WTC11 (cell line): Measurements from ENCODE around the gene ATP5IF1.

Experiments used
- NR2C2 ChIP-seq: sonication (generic); formaldehyde crosslinking; IDR thresholded peaks from 2 replicates; pipeline ENCODE4 v1.8.0; 2022; ENCODE audit warnings: mild to moderate bottlenecking, missing genetic modification reagents
- SP1 ChIP-seq: sonication (generic); formaldehyde crosslinking; conservative IDR thresholded peaks from 2 replicates; pipeline ENCODE4 v1.8.1; 2022; ENCODE audit warnings: missing genetic modification reagents
- TF ChIP-seq, protein P1 (sequence below): fragments of 200-600 bp; IDR thresholded peaks from 2 replicates; pipeline ENCODE4 v1.8.0; 2022; ENCODE audit warnings: antibody characterized with exemption
- TF ChIP-seq, protein P2 (sequence below): sonication (generic); formaldehyde crosslinking; IDR thresholded peaks from 2 replicates; pipeline ENCODE4 v1.8.1; 2022; ENCODE audit warnings: missing genetic modification reagents, borderline replicate concordance
- TF ChIP-seq, protein P3 (sequence below): sonication (generic); formaldehyde crosslinking; IDR thresholded peaks from 2 replicates; pipeline ENCODE4 v1.8.1; 2023; ENCODE audit warnings: mild to moderate bottlenecking, missing genetic modification reagents
- TF ChIP-seq, protein P4 (sequence below): sonication (generic); formaldehyde crosslinking; IDR thresholded peaks from 2 replicates; pipeline ENCODE4 v1.8.0; 2023; ENCODE audit warnings: missing genetic modification reagents
- TF ChIP-seq, protein P5 (sequence below): sonication (generic); formaldehyde crosslinking; IDR thresholded peaks from 2 replicates; pipeline ENCODE4 v1.8.1; 2022; ENCODE audit warnings: low read depth, mild to moderate bottlenecking, moderate library complexity, missing genetic modification reagents, borderline replicate concordance
- TF ChIP-seq, protein P6 (sequence below): sonication (generic); formaldehyde crosslinking; IDR thresholded peaks from 2 replicates; pipeline ENCODE4 v1.8.1; 2023; ENCODE audit warnings: mild to moderate bottlenecking, missing genetic modification reagents, borderline replicate concordance
- TF ChIP-seq, protein P7 (sequence below): sonication (generic); formaldehyde crosslinking; IDR thresholded peaks from 2 replicates; pipeline ENCODE4 v1.8.0; 2022; ENCODE audit warnings: mild to moderate bottlenecking, missing genetic modification reagents
- TF ChIP-seq, protein P8 (sequence below): sonication (generic); formaldehyde crosslinking; IDR thresholded peaks from 2 replicates; pipeline ENCODE4 v1.8.1; 2023; ENCODE audit warnings: mild to moderate bottlenecking, missing genetic modification reagents, moderate library complexity

DNA sequence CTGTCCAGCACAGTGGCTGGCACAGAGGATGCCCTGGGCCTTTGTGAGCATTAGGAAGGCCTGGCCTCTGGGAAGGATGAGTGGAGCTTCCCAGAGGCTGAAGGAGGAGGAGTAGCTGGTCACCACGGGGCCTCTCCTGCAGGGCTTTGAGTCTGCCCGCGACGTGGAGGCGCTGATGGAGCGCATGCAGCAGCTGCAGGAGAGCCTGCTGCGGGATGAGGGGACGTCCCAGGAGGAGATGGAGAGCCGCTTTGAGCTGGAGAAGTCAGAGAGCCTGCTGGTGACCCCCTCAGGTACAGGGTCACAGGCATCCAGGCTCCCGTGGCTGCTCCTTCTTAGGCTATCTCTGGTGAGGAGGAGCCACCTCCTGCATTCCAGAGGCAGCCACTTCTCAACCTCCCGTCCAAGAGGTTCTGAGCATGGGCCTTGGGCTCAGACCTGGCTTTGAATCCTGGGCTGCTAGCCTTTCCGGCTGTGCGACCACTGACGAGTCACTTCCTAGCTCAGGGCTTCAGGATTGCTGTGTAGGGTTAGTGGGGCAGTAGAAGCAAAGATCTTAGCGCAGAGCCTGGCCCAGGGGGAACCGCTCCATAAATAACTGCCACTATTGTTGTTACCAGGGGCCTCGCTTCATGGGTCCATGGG is 37.4 kb downstream of the ATP5IF1 start:
- TF ChIP-seq, protein P1, sequence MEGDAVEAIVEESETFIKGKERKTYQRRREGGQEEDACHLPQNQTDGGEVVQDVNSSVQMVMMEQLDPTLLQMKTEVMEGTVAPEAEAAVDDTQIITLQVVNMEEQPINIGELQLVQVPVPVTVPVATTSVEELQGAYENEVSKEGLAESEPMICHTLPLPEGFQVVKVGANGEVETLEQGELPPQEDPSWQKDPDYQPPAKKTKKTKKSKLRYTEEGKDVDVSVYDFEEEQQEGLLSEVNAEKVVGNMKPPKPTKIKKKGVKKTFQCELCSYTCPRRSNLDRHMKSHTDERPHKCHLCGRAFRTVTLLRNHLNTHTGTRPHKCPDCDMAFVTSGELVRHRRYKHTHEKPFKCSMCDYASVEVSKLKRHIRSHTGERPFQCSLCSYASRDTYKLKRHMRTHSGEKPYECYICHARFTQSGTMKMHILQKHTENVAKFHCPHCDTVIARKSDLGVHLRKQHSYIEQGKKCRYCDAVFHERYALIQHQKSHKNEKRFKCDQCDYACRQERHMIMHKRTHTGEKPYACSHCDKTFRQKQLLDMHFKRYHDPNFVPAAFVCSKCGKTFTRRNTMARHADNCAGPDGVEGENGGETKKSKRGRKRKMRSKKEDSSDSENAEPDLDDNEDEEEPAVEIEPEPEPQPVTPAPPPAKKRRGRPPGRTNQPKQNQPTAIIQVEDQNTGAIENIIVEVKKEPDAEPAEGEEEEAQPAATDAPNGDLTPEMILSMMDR = no peak
- TF ChIP-seq, protein P2, sequence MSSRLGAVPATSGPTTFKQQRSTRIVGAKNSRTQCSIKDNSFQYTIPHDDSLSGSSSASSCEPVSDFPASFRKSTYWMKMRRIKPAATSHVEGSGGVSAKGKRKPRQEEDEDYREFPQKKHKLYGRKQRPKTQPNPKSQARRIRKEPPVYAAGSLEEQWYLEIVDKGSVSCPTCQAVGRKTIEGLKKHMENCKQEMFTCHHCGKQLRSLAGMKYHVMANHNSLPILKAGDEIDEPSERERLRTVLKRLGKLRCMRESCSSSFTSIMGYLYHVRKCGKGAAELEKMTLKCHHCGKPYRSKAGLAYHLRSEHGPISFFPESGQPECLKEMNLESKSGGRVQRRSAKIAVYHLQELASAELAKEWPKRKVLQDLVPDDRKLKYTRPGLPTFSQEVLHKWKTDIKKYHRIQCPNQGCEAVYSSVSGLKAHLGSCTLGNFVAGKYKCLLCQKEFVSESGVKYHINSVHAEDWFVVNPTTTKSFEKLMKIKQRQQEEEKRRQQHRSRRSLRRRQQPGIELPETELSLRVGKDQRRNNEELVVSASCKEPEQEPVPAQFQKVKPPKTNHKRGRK = no peak
- TF ChIP-seq, protein P3, sequence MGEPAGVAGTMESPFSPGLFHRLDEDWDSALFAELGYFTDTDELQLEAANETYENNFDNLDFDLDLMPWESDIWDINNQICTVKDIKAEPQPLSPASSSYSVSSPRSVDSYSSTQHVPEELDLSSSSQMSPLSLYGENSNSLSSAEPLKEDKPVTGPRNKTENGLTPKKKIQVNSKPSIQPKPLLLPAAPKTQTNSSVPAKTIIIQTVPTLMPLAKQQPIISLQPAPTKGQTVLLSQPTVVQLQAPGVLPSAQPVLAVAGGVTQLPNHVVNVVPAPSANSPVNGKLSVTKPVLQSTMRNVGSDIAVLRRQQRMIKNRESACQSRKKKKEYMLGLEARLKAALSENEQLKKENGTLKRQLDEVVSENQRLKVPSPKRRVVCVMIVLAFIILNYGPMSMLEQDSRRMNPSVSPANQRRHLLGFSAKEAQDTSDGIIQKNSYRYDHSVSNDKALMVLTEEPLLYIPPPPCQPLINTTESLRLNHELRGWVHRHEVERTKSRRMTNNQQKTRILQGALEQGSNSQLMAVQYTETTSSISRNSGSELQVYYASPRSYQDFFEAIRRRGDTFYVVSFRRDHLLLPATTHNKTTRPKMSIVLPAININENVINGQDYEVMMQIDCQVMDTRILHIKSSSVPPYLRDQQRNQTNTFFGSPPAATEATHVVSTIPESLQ (CRISPR knock-in tag) = no peak
- TF ChIP-seq, protein P4, sequence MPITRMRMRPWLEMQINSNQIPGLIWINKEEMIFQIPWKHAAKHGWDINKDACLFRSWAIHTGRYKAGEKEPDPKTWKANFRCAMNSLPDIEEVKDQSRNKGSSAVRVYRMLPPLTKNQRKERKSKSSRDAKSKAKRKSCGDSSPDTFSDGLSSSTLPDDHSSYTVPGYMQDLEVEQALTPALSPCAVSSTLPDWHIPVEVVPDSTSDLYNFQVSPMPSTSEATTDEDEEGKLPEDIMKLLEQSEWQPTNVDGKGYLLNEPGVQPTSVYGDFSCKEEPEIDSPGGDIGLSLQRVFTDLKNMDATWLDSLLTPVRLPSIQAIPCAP (CRISPR knock-in tag) = no peak
- TF ChIP-seq, protein P5, sequence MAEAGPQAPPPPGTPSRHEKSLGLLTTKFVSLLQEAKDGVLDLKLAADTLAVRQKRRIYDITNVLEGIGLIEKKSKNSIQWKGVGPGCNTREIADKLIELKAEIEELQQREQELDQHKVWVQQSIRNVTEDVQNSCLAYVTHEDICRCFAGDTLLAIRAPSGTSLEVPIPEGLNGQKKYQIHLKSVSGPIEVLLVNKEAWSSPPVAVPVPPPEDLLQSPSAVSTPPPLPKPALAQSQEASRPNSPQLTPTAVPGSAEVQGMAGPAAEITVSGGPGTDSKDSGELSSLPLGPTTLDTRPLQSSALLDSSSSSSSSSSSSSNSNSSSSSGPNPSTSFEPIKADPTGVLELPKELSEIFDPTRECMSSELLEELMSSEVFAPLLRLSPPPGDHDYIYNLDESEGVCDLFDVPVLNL (CRISPR knock-in tag) = no peak
- TF ChIP-seq NR2C2 (CRISPR knock-in tag) (no peak), SP1 (CRISPR knock-in tag) (no peak)
- TF ChIP-seq, protein P6, sequence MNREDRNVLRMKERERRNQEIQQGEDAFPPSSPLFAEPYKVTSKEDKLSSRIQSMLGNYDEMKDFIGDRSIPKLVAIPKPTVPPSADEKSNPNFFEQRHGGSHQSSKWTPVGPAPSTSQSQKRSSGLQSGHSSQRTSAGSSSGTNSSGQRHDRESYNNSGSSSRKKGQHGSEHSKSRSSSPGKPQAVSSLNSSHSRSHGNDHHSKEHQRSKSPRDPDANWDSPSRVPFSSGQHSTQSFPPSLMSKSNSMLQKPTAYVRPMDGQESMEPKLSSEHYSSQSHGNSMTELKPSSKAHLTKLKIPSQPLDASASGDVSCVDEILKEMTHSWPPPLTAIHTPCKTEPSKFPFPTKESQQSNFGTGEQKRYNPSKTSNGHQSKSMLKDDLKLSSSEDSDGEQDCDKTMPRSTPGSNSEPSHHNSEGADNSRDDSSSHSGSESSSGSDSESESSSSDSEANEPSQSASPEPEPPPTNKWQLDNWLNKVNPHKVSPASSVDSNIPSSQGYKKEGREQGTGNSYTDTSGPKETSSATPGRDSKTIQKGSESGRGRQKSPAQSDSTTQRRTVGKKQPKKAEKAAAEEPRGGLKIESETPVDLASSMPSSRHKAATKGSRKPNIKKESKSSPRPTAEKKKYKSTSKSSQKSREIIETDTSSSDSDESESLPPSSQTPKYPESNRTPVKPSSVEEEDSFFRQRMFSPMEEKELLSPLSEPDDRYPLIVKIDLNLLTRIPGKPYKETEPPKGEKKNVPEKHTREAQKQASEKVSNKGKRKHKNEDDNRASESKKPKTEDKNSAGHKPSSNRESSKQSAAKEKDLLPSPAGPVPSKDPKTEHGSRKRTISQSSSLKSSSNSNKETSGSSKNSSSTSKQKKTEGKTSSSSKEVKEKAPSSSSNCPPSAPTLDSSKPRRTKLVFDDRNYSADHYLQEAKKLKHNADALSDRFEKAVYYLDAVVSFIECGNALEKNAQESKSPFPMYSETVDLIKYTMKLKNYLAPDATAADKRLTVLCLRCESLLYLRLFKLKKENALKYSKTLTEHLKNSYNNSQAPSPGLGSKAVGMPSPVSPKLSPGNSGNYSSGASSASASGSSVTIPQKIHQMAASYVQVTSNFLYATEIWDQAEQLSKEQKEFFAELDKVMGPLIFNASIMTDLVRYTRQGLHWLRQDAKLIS = no peak
- TF ChIP-seq, protein P7, sequence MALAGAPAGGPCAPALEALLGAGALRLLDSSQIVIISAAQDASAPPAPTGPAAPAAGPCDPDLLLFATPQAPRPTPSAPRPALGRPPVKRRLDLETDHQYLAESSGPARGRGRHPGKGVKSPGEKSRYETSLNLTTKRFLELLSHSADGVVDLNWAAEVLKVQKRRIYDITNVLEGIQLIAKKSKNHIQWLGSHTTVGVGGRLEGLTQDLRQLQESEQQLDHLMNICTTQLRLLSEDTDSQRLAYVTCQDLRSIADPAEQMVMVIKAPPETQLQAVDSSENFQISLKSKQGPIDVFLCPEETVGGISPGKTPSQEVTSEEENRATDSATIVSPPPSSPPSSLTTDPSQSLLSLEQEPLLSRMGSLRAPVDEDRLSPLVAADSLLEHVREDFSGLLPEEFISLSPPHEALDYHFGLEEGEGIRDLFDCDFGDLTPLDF = no peak
- TF ChIP-seq, protein P8, sequence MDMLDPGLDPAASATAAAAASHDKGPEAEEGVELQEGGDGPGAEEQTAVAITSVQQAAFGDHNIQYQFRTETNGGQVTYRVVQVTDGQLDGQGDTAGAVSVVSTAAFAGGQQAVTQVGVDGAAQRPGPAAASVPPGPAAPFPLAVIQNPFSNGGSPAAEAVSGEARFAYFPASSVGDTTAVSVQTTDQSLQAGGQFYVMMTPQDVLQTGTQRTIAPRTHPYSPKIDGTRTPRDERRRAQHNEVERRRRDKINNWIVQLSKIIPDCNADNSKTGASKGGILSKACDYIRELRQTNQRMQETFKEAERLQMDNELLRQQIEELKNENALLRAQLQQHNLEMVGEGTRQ (CRISPR knock-in tag) = no peak
